Tibial artery (tissue), 4 donors: Measurements from ENCODE around the gene ANTKMT.
A peak's percentile ranks its signal among the peaks of the same experiment; 100 is the strongest.
"Not testable (repeated sequence)": the region's sequence is repeated elsewhere in the genome, so short reads cannot be mapped to it uniquely, and the experiment has no call there.

ENCODE experiments used
- DNase-seq, 2 donors: peaks; one replicate each; pipeline ENCODE4 v3.0.0-alpha.2; 2019
- H3K27ac ChIP-seq, 2 donors: fragments of 200-600 bp; sonication (generic) in 1 of 2; 1 replicate in 1 of 2; 2 replicates in 1 of 2; pipeline ENCODE4 v1.5.1; 2018 to 2019; ENCODE audit warnings: mild to moderate bottlenecking in 1 of 2
- H3K27me3 ChIP-seq, 2 donors: fragments of 200-600 bp; sonication (generic) in 1 of 2; one replicate each; pipeline versions ENCODE4 v1.5.1 to v1.6.0; 2016 to 2019
- H3K36me3 ChIP-seq, 3 donors: fragments of 200-600 bp; sonication (generic) in 2 of 3; one replicate each; pipeline ENCODE4 v1.5.1; 2016 to 2019; ENCODE audit warnings: mild to moderate bottlenecking in 2 of 3
- H3K4me1 ChIP-seq, 4 donors: fragments of 200-600 bp; sonication (generic) in 2 of 4; 1 replicate in 3 of 4; 2 replicates in 1 of 4; pipeline ENCODE4 v1.5.1; 2016 to 2019
- H3K4me3 ChIP-seq, 2 donors: fragments of 200-600 bp; sonication (generic) in 1 of 2; 1 replicate in 1 of 2; 2 replicates in 1 of 2; pipeline ENCODE4 v1.5.1; 2018 to 2019; ENCODE audit warnings: mild to moderate bottlenecking in 2 of 2
- H3K9me3 ChIP-seq, 3 donors: fragments of 200-600 bp; sonication (generic) in 1 of 3; one replicate each; pipeline ENCODE4 v1.5.1; 2016 to 2019
- CTCF ChIP-seq, 2 experiments: fragments of 200-600 bp in 1 of 2; fragments of 450-650 bp in 1 of 2; IDR thresholded peaks; one replicate each; pipeline ENCODE4 v1.5.1; 2017 to 2019; ENCODE audit warnings: antibody characterized with exemption in 2 of 2, mild to moderate bottlenecking in 1 of 2, moderate library complexity in 1 of 2
- intact Hi-C: fragments of 100-400 bp; cut with DNase I; formaldehyde crosslinking; loops from one replicate; pipeline ENCODE4 v1.15.0; 2023; ENCODE audit warnings: low total_unique reads

The ANTKMT gene

GRCh38 chr16:687499-687898 lies 33.4 kb upstream of the ANTKMT start:
- peaks cover 3 to 63% (median 49%) of the 10 kb centered on the region in 4 donors for H3K4me1 ChIP-seq
- no peaks in the 10 kb centered on the region for H3K9me3 ChIP-seq
- no peak overlapping the region for H3K27ac ChIP-seq
- H3K36me3 ChIP-seq = peaks cover 6 to 36% (median 12%) of the 10 kb centered on the region in 3 donors
- DNase-seq = no peak
- peaks cover 0 to 11% of the 10 kb centered on the region in 2 donors for H3K27me3 ChIP-seq
- intact Hi-C loops = no loop called here
- no peak overlapping the region for H3K4me3 ChIP-seq
- no peak for TF ChIP-seq CTCF (IDR thresholded peaks at IDR 0.05)

DNA sequence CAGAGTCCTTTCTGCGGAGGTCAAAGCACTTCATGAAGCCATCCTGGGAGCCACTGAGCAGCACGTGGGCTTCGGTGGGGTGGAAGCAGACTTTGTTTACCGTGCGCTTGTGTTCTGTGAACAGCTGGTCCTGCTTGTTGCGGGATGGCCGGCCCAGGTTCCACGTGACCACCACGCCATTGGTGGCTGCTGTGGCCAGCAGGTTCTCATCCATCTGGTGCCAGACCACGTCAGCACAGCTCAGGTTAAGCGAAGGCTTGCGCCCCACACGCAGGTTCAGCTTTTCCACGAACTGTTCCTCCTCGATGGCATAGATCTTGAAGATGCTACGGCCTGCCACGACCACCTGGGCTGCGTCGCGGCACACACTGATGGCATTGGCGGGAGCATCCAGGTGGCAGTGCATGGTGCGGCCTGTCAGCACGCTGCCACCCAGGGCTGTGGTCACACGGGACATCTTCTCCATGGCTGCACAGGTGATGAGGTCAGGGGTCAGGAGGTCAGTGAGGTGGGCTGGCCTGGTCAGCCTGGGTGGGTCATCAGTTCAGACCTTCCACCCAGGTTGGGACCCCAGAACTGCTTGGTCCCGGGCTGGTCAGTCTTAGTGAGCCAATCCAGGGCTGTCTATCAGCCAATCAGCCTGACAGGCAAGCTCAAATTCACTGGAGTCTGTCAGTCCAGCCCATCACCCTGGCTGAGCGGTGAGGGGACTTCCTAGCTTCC lies 31.6 kb upstream of the ANTKMT start:
- Histone ChIP-seq H3K4me1 (peaks cover 0 to 59% (median 43%) of the 10 kb centered on the region in 4 donors), H3K36me3 (peaks cover 0 to 26% (median 7%) of the 10 kb centered on the region in 3 donors), H3K9me3 (no peaks in the 10 kb centered on the region), H3K27ac (peak overlapping the region; percentile 86 to 93), H3K4me3 (peak overlapping the region; percentile 79 to 94), H3K27me3 (peaks cover 8 to 29% of the 10 kb centered on the region in 2 donors)
- DNase-seq = no peak
- intact Hi-C loops = no loop called here
- TF ChIP-seq CTCF (IDR thresholded peaks at IDR 0.05) = no peak

DNA sequence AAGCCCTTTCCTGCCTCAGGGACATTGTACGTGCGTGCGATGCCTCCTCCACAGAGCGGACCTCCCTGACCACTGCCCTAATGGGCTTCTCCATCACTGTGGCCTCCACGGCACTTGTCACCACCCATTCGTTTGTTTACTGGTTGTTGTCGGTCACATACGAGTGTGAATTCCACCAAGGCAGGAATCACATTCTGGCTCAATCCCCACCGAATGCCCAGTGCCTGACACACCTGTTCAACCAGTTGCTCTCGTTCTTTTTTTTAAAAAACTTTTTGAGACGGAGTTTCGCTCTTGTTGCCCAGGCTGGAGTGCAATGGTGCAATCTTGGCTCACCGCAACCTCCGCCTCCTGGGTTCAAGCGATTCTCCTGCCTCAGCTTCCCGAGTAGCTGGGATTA lies 29.7 kb upstream of the ANTKMT start:
- intact Hi-C loops, H3K27ac ChIP-seq, H3K9me3 ChIP-seq, H3K4me3 ChIP-seq, DNase-seq: not testable (repeated sequence)
- Histone ChIP-seq H3K36me3 (peaks cover 0 to 17% (median 7%) of the 10 kb centered on the region in 3 donors), H3K27me3 (peaks cover 9 to 48% of the 10 kb centered on the region in 2 donors), H3K4me1 (peaks cover 0 to 57% (median 39%) of the 10 kb centered on the region in 4 donors)

- Histone ChIP-seq H3K36me3 (peaks cover 0 to 5% (median 0%) of the 10 kb centered on the region in 3 donors), H3K4me3 (no peak overlapping the region), H3K4me1 (peaks cover 0 to 55% (median 38%) of the 10 kb centered on the region in 4 donors), H3K27ac (no peak overlapping the region), H3K9me3 (no peaks in the 10 kb centered on the region), H3K27me3 (peaks cover 9 to 61% of the 10 kb centered on the region in 2 donors)
- TF ChIP-seq CTCF (IDR thresholded peaks at IDR 0.05) = no peak
- intact Hi-C loops = no loop called here
- DNase-seq = no peak
Measured at GRCh38 chr16:692356-693108, 28.4 kb upstream of the ANTKMT start.

DNA sequence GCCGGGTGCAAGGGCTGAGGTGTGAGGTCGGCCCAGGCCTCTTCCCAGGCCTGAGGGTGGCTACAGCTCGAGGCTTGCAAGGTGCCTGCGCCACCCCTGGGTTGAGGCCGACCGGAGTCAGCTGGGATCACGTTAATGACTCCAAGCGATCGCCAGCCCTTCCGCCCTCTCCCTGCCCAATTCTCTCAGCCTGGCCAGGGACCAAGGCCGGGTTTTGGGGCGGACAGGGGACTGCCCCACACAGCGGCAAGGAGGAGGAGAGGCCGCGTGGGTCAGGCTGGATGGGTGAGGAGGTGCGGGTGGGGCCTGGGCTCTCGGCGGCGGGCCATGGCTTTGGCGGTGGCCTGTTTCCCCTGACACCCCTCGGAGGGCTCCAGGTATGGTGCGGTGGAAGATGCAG lies 27.6 kb upstream of the ANTKMT start:
- H3K27me3 ChIP-seq = peaks cover 9 to 69% of the 10 kb centered on the region in 2 donors
- H3K4me1 ChIP-seq = peaks cover 0 to 54% (median 37%) of the 10 kb centered on the region in 4 donors
- TF ChIP-seq CTCF (IDR thresholded peaks at IDR 0.05) = no peak

DNA sequence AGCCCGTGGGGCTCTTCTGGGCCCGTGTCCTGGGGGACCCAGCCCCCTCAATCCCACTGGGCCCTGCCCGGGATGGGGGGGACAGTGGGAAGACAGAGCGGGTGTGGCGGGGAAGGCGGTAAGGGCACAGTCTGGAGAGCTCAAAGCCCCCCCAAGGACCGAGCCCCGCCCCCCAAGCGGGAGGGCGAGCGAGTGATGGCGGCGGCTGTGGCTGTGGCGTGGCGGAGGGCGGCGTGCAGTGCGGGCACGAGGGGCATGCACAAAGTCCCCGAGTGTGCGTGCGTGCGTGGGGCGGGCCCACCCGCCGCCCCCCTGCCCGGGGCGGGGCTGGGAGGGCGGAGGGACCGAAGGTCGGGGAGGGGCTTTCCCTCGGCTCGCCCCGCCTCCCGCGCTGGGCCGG lies 27.2 kb upstream of the ANTKMT start:
- Histone ChIP-seq H3K36me3 (no peaks in the 10 kb centered on the region), H3K27ac (no peak overlapping the region), H3K9me3 (no peaks in the 10 kb centered on the region), H3K27me3 (peaks cover 9 to 71% of the 10 kb centered on the region in 2 donors), H3K4me3 (no peak overlapping the region), H3K4me1 (peaks cover 0 to 50% (median 34%) of the 10 kb centered on the region in 4 donors)
- no peak for DNase-seq
- TF ChIP-seq CTCF (IDR thresholded peaks at IDR 0.05) = no peak
- intact Hi-C loops = no loop called here

More for the DNA sequence above, 27.6 kb upstream of the ANTKMT start:
- DNase-seq = no peak
- intact Hi-C loops = no loop called here
- no peaks in the 10 kb centered on the region for H3K36me3 ChIP-seq
- no peak overlapping the region for H3K27ac ChIP-seq
- no peak overlapping the region for H3K4me3 ChIP-seq
- H3K9me3 ChIP-seq = no peaks in the 10 kb centered on the region
